ENCODE measurements around the gene ASCL5. TPM values are rescaled to one million over a fixed set of nuclear protein-coding genes. Genes with fewer than 3 reads are reported as not detected.

Gene ASCL5
- total and polyA plus RNA-seq, 10 of the 15 experiments (the other 5 are each of a cell fraction or from before 2014, with no cell fraction given): 0.04 TPM; not detected in 9

GRCh38 chr1:201085902-201086735 lies 40.9 kb downstream of the ASCL5 start:
- RAD21 ChIA-PET (ENCODE audit: unreplicated experiment): interaction anchor here (0.8 to 2.5 kb wide), 5 partner anchors 21 to 464 kb away, joined by 3 to 9 read pairs (median 4); no protein-coding TSS in a partner anchor
- ATAC-seq (peak; percentile 96), DNase-seq (ENCODE audit: low read depth, low spot score) (no peak), FAIRE-seq (no peak)
- SMC1A ChIA-PET (ENCODE audit: uncharacterized antibody, unreplicated experiment): interaction anchor here (0.7 kb wide), 1 partner anchor 142 kb away, joined by 3 read pairs; no protein-coding TSS in a partner anchor
- 33% methylated on average over 12 of the region's 12 CpGs for WGBS (ENCODE audit: insufficient coverage, insufficient replicate concordance, low lambda C conversion rate, missing lambda C conversion rate)
- H3K4me1 ChIP-seq (ENCODE audit: control insufficient read depth, insufficient read depth, low read length): no peaks in the 10 kb centered on the region
- POLR2A ChIA-PET: no interaction called here
- H3K79me2 ChIP-seq (ENCODE audit: control insufficient read depth, insufficient read depth, low read length): no peaks in the 10 kb centered on the region
- BruUV-seq (replicated peaks): no TSS peak
- H3K4me3 ChIP-seq: no peak overlapping the region
- in situ Hi-C loops (cut with MboI): no loop called here
- no peak overlapping the region for H3K4me2 ChIP-seq (ENCODE audit: control insufficient read depth, insufficient read depth)
- H3K27me3 ChIP-seq (replicated peaks in 1 of 2; ENCODE audit: control insufficient read depth in 2 of 2, insufficient read depth in 2 of 2, low read length in 1 of 2): peaks cover 0 to 2% of the 10 kb centered on the region in 2 experiments; a peak in 2 of 4 replicates
- no peaks in the 10 kb centered on the region for H3K36me3 ChIP-seq (ENCODE audit: control insufficient read depth in 2 of 2, insufficient read depth in 2 of 2, low read length in 1 of 2)
- no peaks in the 10 kb centered on the region for H3K9me3 ChIP-seq (replicated peaks; ENCODE audit: control insufficient read depth, insufficient read depth, low read length)
- H2AFZ ChIP-seq (ENCODE audit: control insufficient read depth, low read depth, low read length): no peak overlapping the region
- no peak overlapping the region for H3K9ac ChIP-seq (ENCODE audit: control insufficient read depth, insufficient read depth, low read length)
- intact Hi-C loops (cut with micrococcal nuclease; ENCODE audit: unreplicated experiment): loop anchor here (1.0 to 10.0 kb wide), 3 partner anchors 28 to 279 kb away; no protein-coding TSS in a partner anchor
- CTCF ChIA-PET: interaction anchor here (0.6 to 3.0 kb wide), 12 partner anchors 10 to 147 kb away, joined by 3 to 16 read pairs (median 4); no protein-coding TSS in a partner anchor
- H4K20me1 ChIP-seq (ENCODE audit: control insufficient read depth, insufficient read depth): no peaks in the 10 kb centered on the region
- no peak overlapping the region for H3K27ac ChIP-seq (ENCODE audit: control insufficient read depth, insufficient read depth)
- no peak for TF ChIP-seq MXI1 (IDR thresholded peaks at IDR 0.05; ENCODE audit: low read depth, low read length)
- peak; percentile 62 for TF ChIP-seq RAD21 (IDR thresholded peaks at IDR 0.05; ENCODE audit: insufficient read depth, low read depth, low read length)
- TF ChIP-seq EZH2 (IDR thresholded peaks at IDR 0.05; ENCODE audit: borderline replicate concordance, control insufficient read depth, low read depth, low read length): no peak
- no peak for TF ChIP-seq JUNB (IDR thresholded peaks at IDR 0.05)
- peak; percentile 64; the same call in 1 of the 2 replicates for TF ChIP-seq SMC3 (IDR thresholded peaks at IDR 0.05; ENCODE audit: borderline replicate concordance, low read length)
- no peak for TF ChIP-seq MYC (IDR thresholded peaks at IDR 0.05; ENCODE audit: insufficient read depth, insufficient read length, insufficient replicate concordance, low read length, severe bottlenecking)
- TF ChIP-seq MEF2B (IDR thresholded peaks at IDR 0.05; ENCODE audit: partially characterized antibody, poor library complexity, severe bottlenecking): no peak
- TF ChIP-seq, protein P1, sequence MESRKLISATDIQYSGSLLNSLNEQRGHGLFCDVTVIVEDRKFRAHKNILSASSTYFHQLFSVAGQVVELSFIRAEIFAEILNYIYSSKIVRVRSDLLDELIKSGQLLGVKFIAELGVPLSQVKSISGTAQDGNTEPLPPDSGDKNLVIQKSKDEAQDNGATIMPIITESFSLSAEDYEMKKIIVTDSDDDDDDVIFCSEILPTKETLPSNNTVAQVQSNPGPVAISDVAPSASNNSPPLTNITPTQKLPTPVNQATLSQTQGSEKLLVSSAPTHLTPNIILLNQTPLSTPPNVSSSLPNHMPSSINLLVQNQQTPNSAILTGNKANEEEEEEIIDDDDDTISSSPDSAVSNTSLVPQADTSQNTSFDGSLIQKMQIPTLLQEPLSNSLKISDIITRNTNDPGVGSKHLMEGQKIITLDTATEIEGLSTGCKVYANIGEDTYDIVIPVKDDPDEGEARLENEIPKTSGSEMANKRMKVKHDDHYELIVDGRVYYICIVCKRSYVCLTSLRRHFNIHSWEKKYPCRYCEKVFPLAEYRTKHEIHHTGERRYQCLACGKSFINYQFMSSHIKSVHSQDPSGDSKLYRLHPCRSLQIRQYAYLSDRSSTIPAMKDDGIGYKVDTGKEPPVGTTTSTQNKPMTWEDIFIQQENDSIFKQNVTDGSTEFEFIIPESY (IDR thresholded peaks at IDR 0.05): no peak
- TF ChIP-seq HDAC6 (IDR thresholded peaks at IDR 0.05; ENCODE audit: unreplicated experiment): no peak
- TF ChIP-seq SKIL (IDR thresholded peaks at IDR 0.05; ENCODE audit: low read depth, poor library complexity, severe bottlenecking): no peak
- TF ChIP-seq CREB1 (IDR thresholded peaks at IDR 0.05; ENCODE audit: low read depth): no peak
- no peak for TF ChIP-seq SMAD5 (IDR thresholded peaks at IDR 0.05; ENCODE audit: low read depth)
- no peak for TF ChIP-seq NFYB (IDR thresholded peaks at IDR 0.05; ENCODE audit: insufficient read depth, low read depth, low read length)
- no peak for TF ChIP-seq WRNIP1 (IDR thresholded peaks at IDR 0.05; ENCODE audit: borderline replicate concordance, low read depth, low read length)
- TF ChIP-seq HCFC1 (IDR thresholded peaks at IDR 0.05; ENCODE audit: low read length): no peak
- TF ChIP-seq TCF3 (IDR thresholded peaks at IDR 0.05; ENCODE audit: borderline replicate concordance, insufficient read depth, low read depth, low read length): no peak
- TF ChIP-seq, protein P2, sequence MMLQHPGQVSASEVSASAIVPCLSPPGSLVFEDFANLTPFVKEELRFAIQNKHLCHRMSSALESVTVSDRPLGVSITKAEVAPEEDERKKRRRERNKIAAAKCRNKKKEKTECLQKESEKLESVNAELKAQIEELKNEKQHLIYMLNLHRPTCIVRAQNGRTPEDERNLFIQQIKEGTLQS (IDR thresholded peaks at IDR 0.05; ENCODE audit: borderline replicate concordance, extremely low read depth, low read depth, low read length): no peak
